HG03159 (cell line): Measurements from ENCODE around the gene USP47.

Experiments used
- ATAC-seq: cut with Tn5 transposase; IDR thresholded peaks from one replicate; pipeline ENCODE4 v1.9.1; 2021; ENCODE audit warnings: mild to moderate bottlenecking, moderate library complexity; ENCODE audit not compliant: unreplicated experiment

Gene USP47, protein sequence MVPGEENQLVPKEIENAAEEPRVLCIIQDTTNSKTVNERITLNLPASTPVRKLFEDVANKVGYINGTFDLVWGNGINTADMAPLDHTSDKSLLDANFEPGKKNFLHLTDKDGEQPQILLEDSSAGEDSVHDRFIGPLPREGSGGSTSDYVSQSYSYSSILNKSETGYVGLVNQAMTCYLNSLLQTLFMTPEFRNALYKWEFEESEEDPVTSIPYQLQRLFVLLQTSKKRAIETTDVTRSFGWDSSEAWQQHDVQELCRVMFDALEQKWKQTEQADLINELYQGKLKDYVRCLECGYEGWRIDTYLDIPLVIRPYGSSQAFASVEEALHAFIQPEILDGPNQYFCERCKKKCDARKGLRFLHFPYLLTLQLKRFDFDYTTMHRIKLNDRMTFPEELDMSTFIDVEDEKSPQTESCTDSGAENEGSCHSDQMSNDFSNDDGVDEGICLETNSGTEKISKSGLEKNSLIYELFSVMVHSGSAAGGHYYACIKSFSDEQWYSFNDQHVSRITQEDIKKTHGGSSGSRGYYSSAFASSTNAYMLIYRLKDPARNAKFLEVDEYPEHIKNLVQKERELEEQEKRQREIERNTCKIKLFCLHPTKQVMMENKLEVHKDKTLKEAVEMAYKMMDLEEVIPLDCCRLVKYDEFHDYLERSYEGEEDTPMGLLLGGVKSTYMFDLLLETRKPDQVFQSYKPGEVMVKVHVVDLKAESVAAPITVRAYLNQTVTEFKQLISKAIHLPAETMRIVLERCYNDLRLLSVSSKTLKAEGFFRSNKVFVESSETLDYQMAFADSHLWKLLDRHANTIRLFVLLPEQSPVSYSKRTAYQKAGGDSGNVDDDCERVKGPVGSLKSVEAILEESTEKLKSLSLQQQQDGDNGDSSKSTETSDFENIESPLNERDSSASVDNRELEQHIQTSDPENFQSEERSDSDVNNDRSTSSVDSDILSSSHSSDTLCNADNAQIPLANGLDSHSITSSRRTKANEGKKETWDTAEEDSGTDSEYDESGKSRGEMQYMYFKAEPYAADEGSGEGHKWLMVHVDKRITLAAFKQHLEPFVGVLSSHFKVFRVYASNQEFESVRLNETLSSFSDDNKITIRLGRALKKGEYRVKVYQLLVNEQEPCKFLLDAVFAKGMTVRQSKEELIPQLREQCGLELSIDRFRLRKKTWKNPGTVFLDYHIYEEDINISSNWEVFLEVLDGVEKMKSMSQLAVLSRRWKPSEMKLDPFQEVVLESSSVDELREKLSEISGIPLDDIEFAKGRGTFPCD (N-terminal part only)

DNA sequence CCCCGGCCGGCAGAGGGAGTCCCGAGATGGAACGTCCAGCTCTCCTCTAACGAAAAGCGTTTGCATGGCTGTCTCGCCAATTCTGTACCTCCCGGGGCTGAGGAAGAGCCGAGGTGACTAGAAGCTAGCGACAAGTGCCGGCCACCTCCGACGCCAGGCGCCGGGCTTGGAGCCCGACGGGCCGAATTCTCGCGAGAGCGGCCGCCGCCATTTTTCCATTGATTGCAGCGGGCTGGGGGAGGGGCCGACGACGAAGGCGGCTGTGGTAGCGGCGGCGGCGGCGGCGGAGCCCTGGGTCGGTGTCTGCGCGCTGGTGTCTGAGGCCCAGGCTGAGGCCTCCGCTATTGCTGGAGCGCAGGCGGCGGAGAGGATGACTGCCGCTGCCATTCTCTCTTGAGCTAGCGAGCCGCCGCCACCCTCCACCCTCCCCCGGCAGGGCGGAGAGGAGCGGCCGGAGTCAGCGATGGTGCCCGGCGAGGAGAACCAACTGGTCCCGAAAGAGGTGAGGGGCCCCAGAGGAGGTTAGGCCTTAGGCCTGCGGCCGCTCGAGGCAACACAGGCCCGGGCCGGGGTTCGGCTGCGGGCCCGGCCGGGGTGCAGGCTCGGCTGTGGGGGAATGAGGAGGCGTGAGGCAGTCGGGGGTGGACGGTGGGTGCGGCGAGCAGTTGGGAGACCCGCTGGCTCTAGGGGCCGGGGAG, at the start of gene USP47:
Gene USP47 (plus strand): TSS at position 250 of the 698 bp plus-strand sequence. CDS start 214 bp downstream, at position 464.
- peak; percentile 78 for ATAC-seq

DNA sequence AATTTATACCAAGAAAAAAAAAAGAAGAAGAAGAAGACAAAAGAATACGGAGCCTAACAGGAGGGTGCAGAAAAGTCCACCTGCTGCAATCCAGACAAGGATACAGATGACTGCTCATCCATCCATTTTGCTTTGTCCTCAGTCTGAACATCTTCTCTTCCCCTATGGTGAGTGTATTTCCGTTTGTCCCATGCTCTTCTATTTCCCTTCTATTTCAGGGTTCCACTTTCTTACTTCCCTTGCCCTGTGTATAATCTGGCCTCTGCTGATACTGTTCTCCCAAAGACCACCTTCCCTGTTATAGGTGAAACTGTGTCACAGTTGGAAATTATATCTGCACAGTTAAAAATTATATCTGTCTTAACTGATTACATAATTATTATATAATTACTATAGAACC, 48.7 kb upstream of the USP47 start:
- no peak for ATAC-seq

DNA sequence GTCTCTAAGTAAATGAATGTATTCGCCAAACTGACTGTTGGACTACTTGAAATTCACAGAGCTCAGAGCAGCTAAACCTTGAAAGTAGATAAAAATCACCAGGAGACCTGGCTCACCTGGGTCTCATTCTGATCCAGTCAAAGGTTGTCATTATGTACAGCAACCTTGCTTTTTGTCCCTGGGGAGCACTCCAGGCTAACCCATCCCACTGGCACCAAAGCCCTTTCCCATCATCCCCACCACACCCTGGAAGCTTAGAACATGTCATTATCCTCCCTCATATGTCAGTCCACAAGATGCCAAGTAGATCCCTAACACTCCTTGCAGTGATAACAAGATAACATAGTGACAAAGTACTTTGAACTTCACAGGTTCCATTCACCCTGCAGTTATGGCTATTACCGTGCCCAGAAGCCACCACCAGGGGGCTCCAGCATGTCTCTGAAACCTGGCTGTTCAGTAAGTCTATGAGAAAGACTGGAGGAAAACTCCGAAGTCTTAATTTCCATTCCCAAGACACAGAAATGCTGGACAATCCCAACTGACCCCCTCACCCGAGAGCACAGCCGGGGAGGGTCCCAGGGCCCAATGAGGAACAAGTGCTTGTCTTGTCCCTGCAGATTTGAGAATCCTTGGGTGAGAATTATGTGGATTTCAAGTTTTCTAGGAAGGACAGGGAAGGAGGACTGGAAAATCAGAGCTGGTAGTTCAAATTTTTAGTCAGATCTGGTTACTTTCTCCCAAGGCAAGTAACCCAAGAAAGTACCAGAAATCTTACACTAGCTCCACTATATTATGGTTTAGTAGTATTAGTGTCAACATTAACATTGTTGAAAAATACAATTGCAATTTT, 43.0 kb upstream of the USP47 start:
- peak; percentile 78 for ATAC-seq

DNA sequence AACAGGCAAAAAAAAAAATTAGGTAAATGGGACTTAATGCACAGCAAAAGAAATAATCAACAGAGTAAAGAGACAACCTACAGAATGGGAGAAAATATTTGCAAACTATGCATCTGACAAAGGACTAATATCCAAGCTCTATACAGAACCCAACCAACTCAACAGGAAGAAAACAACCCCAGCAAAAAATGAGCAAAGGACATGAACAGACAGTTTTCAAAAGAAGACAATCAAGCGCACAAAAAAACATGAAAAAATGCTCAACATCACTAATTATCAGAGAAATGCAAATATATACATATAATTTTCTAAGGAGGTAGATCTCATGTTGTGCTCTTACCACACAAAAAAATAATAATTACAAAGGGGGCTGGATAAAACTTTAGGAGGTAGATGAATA, 36.5 kb upstream of the USP47 start:
- ATAC-seq = no peak

DNA sequence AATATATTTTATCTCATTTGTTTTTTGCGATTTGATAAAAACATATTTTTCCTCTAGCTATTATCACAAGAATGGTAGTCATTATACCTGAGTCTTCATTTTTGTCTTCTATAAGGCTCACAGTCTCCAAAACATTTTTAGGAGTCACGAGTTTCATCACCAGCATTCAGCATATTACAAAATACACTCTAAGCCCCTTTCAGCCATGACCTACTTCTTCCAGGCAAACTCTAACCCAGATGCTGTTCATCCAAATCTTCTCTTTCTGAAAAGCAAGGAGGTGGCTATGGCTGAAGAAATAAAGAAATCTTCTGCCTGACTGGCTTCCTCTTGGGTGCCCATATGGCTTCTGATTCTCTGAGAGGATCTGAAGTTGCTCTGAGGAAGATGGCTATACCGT, 35.7 kb upstream of the USP47 start:
- no peak for ATAC-seq

DNA sequence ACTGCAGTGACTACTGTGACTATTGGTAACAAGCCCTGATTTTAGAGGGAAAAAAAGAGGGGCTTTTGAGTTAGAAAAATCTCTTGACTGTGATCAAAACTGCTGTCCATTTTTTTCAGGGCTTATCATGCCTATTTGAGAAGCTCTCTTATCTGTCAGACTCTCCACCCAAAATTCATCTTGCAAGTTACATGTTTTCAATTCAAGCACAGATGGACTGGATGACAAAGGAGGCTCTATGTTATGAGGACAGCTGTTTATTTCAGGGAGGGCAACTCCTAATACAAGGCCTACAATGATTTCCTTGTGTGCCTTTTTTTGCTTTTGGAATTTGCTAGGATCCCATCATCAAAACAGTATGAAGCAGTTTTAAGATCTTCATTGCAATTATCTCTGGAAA, 35.2 kb upstream of the USP47 start:
- no peak for ATAC-seq

DNA sequence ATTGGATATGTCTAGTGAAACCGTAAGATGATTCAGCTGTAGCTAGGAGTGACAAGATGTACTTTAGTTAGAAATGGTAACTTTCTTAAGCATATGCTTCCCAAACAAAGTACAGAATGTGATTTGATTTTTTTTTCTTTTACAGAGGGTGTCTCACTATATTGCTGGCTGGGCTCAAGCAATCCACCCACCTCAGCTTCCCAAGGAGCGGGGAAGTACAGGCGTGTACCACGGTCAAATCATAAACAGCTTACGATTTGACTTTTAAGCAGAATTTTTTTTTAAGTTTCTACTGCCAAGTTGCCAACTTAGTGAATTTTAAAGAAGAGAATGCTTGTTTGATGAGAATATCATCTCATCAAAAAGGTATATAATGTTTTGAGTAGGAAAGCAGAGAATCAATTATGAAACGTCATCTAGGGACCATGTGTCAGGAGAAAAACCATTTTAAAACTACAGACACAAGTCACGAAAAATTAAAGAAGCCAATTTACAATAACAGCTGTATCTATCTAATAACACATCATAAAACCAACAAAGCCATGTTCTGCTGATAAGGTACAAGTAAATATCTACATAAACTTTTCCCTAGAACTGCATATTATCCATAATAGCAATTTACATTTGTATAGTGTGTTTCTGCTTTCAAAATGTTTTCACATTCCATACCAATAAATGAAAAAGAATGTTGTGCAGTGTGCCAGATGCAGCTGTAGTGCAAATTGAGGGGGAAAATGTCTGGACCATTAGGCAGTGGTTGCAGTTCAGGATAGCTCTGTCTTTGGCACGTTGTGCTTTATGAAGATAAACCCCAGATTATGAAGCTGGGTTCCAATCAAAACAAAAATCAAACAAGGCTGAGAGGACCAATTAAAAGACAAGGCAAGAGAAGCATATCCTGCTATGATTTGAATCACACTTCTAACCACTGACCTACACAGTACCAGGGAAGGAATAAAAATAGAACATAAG, 33.7 kb upstream of the USP47 start:
- no peak for ATAC-seq

DNA sequence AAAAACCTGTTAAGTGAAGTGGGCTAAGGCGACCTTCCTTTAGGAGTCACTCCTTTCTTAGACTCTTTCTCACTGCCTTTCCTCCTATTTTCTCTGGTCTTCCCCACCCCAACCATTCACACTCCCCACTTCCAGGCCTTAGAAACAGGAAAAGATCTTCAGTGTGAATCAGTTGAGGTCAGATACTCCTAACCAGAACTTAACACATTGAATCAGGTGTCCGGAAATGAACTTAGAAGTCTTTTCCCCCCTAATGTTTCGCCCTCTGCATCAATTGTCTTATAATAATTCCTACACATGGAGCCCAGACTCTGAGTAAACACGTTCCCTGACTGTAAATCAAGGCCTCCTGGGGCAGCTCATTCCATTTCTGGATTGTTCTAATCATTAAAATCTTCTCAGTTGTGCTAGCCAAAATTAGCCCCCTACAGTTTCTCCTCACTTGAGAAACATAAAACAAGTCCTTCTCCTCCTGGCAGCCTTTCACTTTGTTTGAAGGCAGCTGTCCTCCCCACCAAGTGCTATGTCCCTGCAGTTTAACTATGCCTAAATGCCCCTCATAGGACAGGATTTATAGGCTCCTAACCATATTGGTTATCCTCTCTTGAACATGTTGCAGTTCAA, 32.7 kb upstream of the USP47 start:
- no peak for ATAC-seq

DNA sequence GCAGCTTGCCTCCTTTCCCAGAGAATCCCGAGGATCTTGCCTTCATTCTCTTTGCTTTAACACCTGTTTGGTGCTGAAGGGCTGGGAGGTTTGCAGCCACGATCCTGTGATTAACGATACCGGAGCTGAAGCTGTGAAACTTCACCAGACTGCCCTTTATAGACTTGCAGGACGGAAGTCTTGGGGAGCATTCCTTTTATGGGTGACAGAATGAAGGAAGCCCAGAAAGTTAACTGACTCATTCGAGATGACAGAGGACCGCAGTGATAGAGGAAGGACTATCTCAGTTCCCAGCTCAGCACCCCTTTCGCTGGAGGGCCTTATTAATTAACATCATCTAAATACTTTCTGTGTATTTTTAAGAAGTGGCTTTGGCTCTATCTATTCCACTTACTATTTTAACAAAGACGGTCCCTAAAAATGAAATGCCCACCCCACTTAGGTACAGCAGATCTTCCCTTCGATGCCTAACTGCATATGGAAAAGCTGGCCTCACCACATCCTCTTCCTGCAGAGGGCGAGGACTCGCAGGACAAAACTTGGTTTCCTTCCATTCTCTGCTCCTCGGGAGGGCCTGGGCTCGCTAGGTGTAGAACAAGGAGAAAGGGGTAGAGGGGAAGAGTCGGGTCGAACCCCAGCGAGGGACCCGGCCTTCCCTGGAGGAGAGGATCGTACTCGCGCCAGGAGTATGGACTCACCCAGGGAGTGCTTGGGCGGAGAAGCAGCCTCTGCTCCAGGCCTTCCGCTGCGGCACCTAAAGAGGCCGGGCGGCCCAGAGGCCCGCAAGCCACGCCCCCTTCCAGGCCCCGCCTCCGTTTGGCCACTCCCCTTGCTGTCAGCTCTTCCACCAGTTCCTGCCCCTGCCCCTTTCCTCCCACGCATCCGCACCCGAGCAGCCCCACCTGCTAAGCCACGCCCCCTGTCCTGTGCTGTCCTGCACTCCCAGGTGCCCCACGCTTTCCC, 30.7 kb upstream of the USP47 start:
- no peak for ATAC-seq

DNA sequence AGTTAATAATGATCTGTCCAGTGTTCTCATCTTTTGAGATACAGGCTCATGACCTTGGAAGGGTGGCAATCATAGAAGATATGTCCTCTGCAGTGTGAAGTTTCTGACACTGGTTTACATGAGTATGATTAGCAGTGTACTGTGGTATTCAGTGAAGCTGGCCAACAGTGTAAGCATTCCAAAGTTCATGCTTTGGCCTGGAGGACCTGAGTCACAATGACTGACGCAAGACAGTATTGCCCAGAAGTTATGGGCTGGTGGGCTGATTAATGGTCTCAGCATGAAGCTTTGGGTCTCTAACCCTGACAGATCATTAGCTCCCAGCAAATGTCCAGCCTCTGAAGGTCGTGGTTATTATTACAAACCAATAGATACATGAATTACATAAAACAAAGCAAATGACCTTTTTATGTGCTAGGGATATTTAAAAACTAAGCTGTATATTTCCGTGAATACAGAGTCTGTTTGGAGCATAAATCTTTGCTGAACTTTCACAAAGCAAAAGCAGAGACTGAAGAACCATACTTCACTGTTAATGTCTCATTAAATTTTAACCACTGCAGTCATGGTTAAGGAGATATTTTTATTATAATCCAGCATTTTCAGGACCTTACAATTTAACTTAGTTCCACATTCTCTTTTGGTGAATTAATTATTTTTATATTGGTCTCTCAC, 28.3 kb upstream of the USP47 start:
- no peak for ATAC-seq

DNA sequence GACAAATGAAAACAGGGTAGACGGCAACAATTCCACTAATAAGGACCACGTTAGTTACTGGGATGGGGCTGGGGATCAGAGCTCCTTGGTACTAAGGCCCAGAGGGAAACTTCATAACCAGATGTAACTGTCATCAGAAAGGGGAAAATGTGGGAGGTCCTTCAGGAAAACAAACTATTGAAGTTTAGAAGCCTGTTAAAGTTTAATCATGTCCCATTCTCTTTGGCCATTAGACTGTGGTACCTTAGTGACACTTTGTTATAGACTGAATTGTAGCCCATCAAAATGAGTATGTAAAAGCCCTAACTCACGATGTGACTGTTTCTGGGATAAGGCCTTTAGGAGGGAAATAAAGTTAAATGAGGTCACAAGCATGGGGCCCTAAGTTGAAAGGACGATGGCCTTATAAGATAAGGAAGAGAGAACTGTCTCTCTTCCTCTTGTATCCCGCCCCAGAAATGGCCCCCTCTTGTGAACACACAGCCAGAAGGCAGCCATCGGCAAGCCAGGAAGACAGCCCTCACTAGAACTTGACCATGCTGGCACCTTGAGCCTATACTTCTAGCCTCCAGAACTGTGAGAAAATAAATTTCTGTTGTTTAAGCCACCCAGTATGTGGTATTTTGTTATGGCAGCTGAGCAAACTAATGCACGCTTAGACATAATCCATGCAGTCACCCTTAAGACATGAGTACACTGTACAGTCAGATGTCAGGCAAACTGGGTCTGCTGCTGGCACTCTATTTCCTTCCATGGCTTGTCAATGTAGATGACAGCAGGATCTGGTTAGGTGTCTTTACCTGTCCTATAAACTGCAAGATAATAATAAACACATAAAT, 26.9 kb upstream of the USP47 start:
- ATAC-seq = no peak

DNA sequence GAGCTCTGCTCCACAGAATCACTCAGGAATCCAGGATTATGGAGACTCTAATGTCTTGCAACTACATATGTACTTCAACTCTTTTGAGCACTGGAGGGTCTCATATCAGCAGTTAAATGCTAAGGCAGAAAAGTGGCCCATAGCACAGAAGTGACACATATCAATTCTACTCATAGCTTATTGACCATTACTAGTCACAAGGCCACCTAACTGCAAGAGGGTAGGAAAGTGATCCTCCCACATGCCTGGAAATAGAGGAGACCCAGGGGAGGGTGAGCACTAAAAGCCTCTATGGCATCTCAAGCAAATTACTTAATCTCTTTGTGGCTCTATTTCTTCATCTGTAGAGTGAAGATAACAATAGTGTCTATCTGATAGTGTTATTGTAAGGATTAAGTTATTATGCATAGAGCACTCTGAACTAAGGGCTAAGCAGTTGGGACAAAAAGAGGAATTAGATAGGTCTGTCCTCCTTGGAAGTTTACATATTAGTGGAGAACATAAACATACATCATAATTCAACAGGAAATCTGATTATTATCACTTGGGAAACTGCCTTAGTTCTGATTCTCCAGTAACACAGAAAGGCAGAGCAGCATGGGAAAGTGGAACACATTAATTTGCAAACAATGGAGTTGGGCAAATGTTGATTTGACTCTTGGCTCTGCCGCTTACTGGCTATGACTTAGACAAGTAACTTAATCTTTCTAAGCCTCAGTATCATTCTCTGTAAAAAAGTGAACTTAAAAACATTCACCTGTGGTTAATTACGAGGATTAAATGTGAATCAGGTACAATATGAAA, 25.1 kb upstream of the USP47 start:
- ATAC-seq = no peak

DNA sequence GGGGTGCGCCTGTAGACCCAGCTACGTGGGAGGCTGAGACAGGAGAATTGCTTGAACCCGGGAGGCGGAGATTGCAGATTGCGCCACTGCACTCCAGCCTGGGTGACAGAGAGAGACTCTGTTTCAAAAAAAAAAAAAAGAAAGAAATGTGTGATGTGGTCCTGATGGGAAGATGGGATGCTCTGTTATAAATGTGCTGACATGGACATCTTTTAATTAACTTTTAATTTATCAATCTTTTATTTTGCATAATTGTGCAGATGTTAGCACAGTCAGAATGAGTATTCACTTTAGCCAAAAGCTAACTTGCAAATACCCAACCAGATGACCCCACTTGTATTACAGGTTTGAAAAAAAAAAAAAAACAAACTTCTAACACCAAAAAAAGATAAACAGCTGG, 23.8 kb upstream of the USP47 start:
- no peak for ATAC-seq

DNA sequence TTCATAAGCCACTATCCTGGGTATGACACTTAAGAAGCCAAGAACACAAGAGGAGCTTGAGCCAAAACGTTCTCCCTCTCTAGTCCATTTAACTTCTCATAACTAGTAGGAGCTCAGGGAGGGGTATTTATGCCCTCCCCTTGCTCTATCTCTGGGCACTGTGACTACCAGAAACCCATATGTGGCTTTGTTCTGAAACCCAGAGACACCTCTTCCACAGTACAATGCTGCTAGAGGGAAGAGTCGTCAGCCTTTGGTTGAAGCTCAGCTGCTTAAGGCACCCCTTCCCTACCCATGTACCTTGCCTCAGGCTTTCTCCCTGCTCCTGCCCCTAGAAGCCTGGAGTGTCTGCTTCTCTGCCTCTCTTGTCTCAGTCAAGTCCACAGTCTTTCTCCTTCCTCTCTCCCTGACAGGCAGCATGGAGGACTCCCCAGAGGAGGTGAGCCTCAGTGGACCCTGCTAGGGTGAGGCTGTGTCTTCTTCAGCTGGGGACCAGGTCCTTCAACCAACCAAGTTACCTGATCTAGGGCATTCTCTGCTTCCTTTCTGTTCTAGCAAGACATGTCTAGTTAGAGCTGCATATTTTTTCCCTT, 23.1 kb upstream of the USP47 start:
- no peak for ATAC-seq
